Sciatic nerve (tissue), 2 donors: ENCODE results near the gene TPCN1. TPM values are rescaled to one million over a fixed set of nuclear protein-coding genes. Genes with fewer than 3 reads are reported as not detected.

Experiments used
- ATAC-seq: fragments of 200-7000 bp; cut with Tn5 transposase; one replicate; pipeline ENCODE4 v1.9.1; 2020; ENCODE audit warnings: mild to moderate bottlenecking, moderate library complexity
- DNase-seq: peaks from one replicate; pipeline ENCODE4 v3.0.0-alpha.2; 2020; ENCODE audit warnings: low spot score
- intact Hi-C: fragments of 100-400 bp; cut with DNase I; formaldehyde crosslinking; loops from one replicate; pipeline ENCODE4 v1.14.2; 2022
- total RNA-seq: library from RNA; stranded (reverse); fragmentation: NEBNext Ultra II Directional; extraction: Animal tissue kit (Norgen Biotek cat#: 25700); gene quantifications from one replicate; pipeline ENCODE4 v1.2.1, GENCODE V29; 2021
- donor health status: DM: no; HTN: no; CAD: no.
- donor health status: DM: no; HTN: no; CAD: no.

The TPCN1 gene
- total RNA-seq, 1 donor from 2014 or later, result 90.6 TPM

DNA sequence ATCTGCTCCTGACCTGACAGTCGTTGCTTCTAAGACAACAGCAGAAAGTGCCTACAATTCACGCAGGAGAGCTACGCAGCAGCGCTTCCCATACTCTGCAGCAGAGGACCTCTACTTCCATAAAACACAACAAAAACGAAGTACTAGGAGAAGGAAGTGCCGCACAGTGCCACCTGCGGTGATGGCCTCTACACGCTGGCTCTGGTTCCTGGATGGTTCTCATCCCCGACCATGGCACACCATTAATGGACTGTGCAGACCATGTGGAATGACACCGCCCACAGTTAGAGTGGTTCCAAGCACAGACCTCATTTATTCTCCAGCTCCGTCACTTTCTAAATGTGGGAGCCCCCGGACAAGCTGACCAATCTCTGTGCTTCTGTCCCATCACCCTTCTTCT, 28.3 kb downstream of the TPCN1 start:
- intact Hi-C loops, result no loop called here
- no peak for DNase-seq

DNA sequence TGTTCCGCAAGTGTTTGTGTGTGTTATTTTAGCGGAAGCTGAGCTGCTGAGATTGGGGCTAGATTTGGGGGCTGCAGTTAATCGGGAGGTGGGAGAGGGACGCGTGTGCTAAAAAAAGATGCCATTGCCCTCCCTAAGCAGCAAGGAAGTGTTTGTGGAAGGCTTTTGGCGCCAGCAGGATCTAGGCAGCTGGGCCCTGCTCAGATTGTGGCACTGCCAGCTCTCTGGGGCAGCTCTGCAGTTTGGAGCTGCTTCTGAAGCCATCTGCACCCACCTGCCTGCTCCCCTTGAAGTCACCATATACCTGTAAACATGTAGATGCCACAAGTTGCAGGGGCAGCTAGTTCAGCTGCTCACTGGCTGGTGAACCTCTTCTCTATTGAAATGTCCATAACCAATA, 28.8 kb downstream of the TPCN1 start:
- ATAC-seq, result no peak
- DNase-seq, result no peak
- intact Hi-C loops, result no loop called here

More for the DNA sequence above, 28.3 kb downstream of the TPCN1 start:
- ATAC-seq, result no peak

DNA sequence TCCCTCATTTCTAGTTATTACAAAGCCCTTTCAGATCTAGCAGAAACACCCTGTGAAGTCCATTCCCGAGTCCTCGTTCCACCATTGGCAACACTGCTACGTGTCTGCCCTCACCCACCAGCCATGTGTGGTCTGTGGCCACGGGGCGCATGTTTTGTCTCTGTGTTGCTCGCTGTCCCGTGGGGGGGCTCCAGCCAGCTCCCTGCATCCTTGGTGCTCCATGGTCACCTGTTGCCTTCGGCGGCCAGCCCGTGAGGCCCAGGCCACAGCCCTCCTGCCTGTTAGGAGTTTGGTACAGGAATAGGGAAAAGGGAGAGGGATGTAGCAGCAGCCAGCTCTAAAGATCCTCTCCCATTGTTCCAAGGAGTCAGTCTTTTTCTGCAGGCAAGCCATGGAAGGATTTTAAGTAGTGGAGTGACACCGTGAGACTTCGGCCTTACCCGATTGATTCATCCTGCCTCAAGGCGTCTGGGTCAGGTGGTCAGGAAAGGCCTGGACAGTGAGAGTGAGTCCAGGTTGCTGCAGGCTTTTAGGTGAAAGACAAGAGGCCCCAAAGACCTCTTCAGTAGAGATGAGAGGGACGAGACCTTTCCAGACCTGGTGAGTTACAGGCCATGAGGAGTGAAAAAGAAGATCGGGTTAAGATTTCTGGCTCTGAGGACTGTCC, 30.3 kb downstream of the TPCN1 start:
- DNase-seq (no peak), ATAC-seq (no peak)
- intact Hi-C loops, result no loop called here

DNA sequence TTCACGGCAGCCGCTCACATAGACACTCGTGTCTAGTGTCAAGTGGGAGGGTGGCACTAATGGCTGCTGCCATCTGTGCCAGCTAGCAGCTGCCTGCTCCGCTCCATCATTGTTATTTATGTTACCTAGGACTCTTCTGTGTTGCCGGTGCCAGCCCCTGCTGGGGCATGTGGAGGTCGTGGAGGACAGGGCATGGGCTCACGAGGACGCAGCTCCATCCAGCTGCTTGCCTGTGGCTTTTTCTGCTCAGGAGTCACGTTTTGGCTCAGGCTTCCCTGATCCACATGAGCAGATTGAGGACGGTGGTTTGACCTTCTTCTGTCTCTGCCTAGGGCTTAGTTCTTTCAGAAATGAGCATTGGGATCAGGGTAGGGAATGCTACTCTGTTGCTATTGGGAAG, 31.2 kb downstream of the TPCN1 start:
- intact Hi-C loops, result no loop called here
- DNase-seq, result no peak
- ATAC-seq, result no peak

DNA sequence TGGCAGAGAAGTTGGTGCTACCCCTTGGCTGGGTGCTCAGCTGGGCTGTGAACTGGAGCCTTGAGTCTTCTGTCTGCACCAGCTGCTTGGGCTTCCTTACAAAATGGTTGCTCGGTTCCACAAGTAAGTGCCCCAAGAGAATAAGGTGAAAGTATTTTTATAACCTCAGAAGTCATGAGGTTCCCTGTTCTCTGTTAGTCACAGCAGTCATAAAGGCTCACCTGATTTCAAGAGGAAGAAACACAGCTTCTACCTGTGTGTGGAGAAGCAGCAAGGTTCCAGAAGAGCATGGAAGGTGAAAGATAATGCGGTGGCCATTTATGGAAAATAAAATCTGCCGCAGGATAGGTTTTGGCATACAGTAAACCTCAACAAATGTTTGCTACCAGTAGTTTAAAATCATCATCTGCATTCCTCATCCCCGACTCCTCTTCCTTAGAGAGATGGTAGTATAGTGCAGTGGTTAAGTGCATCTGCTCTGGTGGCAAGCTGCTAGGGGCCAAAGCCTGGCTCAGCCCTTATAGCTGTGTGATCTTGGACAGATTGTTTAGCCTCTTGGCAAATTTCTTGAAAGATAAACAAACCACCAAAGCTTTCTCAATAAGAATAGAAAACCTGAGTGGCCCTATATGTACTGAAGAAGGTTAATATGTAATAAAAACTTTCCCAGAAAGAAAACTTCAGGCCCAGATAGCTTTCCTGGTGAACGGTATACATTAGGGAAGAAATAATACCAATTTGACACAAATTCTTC, 32.4 kb downstream of the TPCN1 start:
- intact Hi-C loops, result no loop called here
- ATAC-seq (no peak), DNase-seq (no peak)

DNA sequence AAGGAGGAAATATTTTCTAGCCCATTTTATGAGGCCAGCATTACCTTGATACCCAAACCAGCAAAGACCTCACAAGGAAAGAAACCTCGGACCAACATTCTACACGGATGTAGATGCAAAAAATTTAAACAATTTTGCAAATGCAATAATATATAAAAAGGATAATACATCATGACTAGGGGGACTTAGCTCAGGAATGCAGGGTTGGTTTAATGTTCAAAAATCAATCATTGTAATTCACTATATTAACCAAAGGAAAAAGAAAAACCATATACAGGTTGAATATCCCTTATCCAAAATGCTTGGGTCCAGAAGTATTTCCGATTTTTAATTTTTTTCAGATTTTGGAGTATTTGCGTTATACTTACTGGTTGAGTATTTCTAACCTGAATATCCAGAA, 33.0 kb downstream of the TPCN1 start:
- no peak for DNase-seq
- ATAC-seq, result no peak
- intact Hi-C loops, result no loop called here

DNA sequence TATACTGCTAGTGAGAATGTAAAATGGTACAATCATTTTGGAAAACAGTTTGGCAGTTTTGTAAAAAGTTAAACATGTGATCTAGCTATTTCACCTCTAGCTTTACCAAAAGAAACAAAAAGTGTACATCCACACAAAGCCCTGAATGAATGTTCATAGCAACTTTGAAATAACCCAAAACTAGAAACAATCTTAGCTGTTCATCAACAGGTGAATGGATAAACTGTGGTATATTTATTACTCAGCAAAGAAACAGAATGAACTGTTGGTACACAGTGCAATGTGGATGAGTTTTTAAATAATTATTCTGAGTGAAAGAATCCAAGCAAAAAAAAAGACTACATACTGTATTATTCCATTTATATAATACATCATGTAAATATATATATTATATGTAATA, 36.3 kb downstream of the TPCN1 start:
- DNase-seq (no peak), ATAC-seq (no peak)
- intact Hi-C loops, result no loop called here

DNA sequence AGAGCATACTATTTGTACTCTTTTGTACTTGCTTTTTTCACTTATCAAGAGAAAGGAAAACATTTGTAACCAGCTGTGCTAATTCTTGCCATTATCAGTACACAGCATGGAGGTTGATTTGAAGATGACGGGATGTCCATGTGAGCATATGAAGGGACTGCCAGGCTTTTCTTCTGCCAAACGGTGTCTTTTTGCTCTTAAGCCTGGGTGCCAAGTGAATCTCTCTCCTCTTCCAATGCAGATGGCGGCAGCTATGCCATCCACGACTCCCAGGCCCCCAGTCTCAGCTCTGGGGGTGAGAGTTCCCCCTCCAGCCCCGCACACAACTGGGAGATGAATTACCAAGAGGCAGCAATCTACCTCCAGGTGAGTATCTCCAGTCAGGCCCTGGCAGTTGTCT, 38.9 kb downstream of the TPCN1 start:
- DNase-seq, result no peak
- intact Hi-C loops, result no loop called here
- ATAC-seq, result peak; percentile 27

DNA sequence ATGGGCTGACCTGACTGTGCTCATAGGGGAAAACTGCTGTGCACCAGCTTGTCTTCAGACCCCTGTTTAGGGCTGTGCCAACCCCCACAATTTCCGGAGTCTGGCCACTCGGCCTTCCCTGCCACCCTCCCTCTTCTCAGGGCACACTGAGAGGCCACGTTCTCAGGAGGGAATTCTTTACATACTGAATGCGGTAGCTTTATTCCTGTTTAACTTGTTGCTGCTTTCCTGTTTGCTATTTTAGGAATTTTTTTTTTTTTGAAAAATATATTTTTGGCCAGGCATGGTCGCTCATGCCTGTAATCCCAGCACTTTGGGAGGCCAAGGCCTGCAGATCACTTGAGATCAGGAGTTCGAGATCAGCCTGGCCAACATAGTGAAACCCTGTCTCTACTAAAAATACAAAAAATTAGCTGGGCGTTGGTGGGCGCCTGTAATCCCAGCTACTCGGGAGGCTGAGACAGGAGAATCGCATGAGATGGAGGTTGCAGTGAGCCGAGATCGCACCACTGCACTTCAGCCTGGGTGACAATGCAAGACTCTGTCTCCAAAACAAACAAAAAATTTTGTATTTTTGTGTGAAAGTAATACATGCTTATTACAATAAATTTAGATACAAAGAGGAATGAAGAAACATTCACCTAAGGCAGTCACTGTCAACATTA, 39.5 kb downstream of the TPCN1 start:
- intact Hi-C loops, result no loop called here
- ATAC-seq (no peak), DNase-seq (no peak)

DNA sequence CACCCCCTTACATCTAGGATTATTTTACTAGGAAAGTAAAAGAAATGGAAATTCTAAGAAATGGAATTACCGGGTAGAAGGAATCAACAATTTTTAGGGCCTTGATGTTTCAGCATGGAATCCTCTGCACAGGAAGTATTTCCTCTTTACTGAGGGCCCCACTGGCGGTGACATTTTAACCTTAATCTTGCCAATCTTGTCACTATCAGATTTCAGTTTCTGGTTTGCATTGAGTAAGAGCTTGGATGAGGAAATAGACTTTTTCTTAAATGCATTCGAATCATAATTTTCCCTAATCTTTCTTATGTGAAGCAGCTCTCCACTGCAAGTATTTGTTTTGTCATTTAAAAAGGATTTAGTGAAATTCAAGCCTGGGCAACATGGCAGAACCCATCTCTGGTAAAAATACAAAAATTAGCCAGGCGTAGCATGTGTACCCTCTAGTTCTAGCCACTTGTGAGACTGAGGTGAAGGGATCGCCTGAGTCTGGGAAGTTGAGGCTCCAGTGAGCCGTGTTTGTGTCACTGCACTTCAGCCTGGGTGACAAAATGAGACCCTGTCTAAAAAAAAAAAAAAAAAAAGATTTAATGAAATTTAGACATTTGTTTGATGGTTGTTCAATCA, 40.7 kb downstream of the TPCN1 start:
- intact Hi-C loops, result no loop called here
- no peak for ATAC-seq
- DNase-seq, result no peak

DNA sequence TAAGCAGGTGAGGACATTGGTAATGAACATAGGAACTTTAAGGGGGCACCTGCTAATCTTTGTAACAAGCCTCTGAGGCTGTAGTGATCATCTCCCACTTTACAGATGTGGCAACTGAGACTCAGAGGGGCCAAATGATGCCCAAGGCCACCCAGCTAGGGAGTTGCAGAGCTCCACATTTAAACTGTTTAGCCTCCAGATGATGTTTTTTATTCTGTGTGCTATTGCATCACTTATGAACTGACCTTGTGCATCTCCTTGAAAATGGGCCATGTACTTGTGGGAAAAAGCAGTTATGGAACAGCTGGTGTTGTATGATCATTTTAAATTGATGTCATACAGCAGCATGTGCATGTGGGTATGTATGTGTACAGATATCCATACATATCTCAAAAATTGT, 41.4 kb downstream of the TPCN1 start:
- DNase-seq, result no peak
- intact Hi-C loops, result no loop called here
- peak; percentile 54 for ATAC-seq

DNA sequence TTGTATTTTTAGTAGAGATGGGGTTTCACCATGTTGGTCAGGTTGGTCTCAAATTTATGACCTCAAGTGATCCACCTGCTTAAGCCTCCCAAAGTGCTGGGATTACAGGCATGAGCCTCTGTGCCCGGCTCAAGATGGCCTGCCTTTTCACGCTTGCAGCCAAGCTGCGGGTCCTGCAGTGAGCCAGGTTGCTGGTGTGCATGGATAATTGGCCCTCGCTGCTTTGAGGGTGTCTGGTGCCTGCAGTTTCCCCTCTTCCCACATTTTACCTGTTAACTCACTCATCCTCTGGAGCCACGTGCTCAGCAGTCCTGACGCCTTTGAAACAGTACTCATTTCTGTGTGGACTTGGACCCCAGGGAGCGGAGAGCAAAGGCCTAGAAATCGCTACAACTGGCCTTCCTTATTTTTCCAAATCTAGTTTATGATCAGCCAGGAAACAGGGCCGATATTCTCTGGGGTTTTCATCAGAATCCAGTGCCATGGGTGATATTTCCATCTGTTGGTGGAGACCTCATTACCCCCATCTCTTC, 42.2 kb downstream of the TPCN1 start:
- no peak for ATAC-seq

DNA sequence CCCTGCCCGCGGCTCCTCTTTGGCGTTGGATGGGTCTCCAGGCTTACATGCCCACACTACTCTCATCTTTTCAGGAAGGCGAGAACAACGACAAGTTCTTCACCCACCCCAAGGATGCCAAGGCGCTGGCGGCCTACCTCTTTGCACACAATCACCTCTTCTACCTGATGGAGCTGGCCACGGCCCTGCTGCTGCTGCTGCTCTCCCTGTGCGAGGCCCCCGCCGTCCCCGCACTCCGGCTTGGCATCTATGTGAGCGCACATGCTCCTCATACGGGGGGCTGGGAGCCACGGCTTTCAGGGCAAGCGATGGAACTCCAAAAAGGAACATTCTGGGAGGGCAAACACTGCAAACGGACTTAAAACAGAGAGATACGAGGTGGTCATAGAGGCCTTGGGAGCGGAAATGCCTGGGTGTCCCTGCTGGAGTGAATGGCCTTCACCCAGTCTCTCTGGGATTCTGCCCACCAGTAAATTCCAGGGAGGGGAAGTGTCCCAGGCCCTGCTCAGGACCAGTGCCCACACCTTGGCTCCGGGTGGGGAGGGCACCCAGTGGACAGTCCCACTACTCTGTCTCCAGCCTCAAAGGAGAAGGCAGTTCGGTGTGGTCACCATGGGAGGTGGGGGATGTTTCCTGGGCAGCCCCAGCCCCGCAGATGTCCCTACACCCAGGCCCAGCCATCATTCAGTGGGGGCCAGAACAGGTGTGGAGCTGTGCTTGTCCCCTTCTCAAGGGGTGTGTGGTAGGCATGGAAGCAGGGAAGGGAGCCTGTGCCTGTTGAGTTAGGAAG, 45.0 kb downstream of the TPCN1 start:
- ATAC-seq (no peak), DNase-seq (no peak)
- intact Hi-C loops, result no loop called here

More for the DNA sequence above, 42.2 kb downstream of the TPCN1 start:
- intact Hi-C loops, result no loop called here
- DNase-seq, result no peak

DNA sequence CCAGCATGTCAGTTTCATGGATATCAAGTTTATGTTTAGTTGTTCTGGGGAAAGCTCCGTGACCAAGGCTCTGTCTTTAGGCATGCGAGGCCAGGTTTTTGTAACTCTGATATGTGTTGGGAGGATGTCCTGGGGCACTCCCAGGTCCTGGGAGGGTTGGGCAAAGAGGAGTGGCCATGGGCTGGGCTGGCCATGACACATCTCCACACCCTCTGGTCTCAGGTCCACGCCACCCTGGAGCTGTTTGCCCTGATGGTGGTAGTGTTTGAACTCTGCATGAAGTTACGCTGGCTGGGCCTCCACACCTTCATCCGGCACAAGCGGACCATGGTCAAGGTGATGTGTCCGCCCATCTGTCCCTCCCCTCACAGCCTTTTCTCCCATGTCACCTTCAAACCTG, 46.4 kb downstream of the TPCN1 start:
- intact Hi-C loops, result no loop called here
- DNase-seq, result no peak
- ATAC-seq, result no peak

DNA sequence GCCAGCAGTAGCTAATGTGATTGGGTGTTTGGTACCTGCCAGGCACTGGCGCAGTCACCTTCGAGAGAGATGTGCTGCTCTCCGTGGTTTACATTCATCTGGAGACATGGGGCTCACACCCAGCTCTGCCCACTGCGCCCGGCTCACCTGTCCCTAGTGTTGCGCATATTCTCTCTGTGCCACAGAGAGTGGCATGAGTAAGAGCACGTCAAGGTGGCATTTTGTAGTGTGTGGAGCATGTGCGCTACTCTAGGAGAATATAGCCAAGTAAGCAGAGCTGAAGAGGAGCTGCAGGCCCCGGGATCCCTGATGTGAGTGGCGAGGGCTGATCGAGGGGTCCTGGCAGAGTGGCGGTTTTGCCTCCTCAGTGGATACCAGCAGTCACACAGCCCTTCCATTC, 46.9 kb downstream of the TPCN1 start:
- intact Hi-C loops, result no loop called here
- DNase-seq (no peak), ATAC-seq (no peak)

DNA sequence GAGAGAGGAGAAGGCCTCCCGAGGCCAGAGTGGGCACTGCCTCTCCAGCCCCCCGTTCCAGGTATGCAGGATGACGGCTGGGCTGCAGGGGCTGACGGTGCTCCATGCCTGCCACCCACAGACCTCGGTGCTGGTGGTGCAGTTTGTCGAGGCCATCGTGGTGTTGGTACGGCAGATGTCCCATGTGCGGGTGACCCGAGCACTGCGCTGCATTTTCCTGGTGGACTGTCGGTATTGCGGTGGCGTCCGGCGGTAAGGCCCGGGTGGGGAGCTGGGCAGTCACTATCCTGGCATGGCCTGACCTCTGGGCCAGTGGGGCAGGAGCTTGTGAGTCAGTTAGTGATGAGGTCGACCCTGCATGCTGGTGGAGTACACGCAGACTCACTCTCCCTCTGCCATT, 47.4 kb downstream of the TPCN1 start:
- DNase-seq, result no peak
- intact Hi-C loops, result no loop called here
- ATAC-seq, result no peak

DNA sequence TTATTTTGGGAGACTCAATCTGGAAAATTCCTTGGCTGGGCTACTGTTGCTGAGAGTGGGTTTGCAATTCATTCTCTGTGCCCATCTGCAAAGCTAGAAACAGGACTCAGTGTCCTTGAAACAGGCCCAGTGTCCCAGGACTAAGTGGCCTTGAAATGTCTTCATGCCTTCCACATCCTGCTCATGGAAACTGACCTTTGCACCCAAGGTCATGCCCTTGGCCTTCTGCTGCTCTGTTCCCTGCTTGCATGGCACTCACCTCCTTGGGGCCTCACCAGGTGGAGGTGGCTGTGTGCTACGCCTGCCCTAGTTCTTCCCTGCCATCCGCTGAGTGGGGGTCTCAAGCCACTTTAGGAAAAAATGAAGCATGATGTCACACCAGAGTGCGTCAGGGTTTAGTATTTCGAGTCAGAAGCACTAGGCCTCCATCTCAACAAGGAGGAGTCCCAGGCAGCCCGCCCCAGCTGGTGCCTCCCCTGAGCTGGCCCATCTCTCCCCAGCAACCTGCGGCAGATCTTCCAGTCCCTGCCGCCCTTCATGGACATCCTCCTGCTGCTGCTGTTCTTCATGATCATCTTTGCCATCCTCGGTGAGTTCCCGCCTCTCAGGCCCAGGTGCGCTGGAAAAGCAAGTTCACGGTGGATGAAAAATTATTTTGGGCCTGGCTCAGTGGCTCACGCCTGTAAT, 48.1 kb downstream of the TPCN1 start:
- no peak for DNase-seq
- intact Hi-C loops, result no loop called here
- ATAC-seq, result no peak

DNA sequence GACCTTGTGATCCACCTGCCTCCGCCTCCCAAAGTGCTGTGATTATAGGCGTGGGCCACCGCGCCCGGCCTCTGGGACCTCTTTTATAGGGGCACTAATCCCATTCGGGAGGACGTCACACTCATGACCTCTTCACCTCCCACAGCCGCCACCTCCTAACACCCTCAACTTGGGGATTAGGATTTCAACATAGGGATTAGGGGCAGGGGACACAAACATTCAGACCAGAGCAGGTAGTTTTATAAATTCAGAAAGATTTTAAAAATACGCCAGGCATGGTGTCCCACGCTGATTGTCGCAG, 49.4 kb downstream of the TPCN1 start:
- no peak for ATAC-seq
- intact Hi-C loops, result no loop called here
- DNase-seq, result no peak

DNA sequence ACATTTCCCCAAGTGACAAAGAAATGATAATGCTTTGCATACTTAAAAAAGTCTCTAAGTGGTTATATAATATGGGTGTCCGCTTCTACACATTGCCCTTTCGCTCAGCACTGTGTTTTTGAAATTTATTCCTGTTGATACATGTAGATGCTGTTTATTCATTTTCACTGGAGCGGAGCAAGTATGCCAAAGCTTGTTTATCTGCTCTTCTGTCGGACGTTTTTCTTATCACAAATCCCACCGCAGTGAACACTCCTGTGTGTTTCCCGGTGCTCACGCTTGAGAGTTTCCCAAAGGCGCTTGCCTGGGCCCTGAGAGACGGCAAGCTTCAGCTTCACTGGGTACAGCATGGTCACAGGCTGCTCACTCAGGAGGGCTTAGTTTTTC, 50.2 kb downstream of the TPCN1 start:
- DNase-seq (no peak), ATAC-seq (no peak)

More for the DNA sequence above, 50.2 kb downstream of the TPCN1 start:
- intact Hi-C loops, result no loop called here
